ENCODE results near the gene NCEH1. TPM values are rescaled to one million over a fixed set of nuclear protein-coding genes. Genes with fewer than 3 reads are reported as not detected.
A peak's percentile ranks its signal among the peaks of the same experiment; 100 is the strongest.

The NCEH1 gene
- total and polyA plus RNA-seq, 8 donors: 2.6 to 26.0 (median 6.3) TPM

DNA sequence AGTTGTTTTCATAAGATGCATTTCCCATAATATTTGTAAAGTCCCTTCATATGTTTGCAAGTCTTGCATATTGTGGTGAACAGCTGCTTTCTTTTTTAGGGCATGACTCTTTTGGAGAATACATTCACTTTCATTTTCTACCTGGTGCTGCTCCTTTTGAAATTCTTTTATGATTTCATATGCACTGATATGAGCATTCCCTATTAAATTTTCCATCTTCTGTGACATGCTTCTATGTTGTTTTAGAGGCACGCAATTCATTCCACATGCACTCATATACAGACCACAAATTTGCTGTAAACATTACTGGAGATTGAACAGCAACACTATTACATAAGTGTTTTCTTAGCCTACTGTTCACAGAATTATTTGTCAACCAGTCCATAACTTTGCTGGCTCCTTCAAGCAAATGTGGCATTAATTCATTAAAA is 94.8 kb downstream of the NCEH1 start:
- H3K27ac ChIP-seq: no peak overlapping the region
- no peak overlapping the region for H3K4me3 ChIP-seq
- H3K36me3 ChIP-seq: no peaks in the 10 kb centered on the region
- TF ChIP-seq, protein P1, sequence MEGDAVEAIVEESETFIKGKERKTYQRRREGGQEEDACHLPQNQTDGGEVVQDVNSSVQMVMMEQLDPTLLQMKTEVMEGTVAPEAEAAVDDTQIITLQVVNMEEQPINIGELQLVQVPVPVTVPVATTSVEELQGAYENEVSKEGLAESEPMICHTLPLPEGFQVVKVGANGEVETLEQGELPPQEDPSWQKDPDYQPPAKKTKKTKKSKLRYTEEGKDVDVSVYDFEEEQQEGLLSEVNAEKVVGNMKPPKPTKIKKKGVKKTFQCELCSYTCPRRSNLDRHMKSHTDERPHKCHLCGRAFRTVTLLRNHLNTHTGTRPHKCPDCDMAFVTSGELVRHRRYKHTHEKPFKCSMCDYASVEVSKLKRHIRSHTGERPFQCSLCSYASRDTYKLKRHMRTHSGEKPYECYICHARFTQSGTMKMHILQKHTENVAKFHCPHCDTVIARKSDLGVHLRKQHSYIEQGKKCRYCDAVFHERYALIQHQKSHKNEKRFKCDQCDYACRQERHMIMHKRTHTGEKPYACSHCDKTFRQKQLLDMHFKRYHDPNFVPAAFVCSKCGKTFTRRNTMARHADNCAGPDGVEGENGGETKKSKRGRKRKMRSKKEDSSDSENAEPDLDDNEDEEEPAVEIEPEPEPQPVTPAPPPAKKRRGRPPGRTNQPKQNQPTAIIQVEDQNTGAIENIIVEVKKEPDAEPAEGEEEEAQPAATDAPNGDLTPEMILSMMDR (IDR thresholded peaks at IDR 0.05): no peak
- H3K9me3 ChIP-seq: no peaks in the 10 kb centered on the region
- no peak for DNase-seq
- peak in 2 of 4 donors; percentile 66 to 78 for ATAC-seq
- H3K27me3 ChIP-seq: no peaks in the 10 kb centered on the region
- 77 to 82% methylated on average over 1 of the region's 1 CpG for WGBS, 2 donors
- FAIRE-seq: no peak
- peaks cover 0 to 5% (median 0%) of the 10 kb centered on the region in 3 donors for H3K4me1 ChIP-seq
- intact Hi-C loops (cut with DNase I): loop anchor here in 1 of 3 donors (10.0 kb wide), 1 partner anchor 49 kb away; no protein-coding TSS in a partner anchor

DNA sequence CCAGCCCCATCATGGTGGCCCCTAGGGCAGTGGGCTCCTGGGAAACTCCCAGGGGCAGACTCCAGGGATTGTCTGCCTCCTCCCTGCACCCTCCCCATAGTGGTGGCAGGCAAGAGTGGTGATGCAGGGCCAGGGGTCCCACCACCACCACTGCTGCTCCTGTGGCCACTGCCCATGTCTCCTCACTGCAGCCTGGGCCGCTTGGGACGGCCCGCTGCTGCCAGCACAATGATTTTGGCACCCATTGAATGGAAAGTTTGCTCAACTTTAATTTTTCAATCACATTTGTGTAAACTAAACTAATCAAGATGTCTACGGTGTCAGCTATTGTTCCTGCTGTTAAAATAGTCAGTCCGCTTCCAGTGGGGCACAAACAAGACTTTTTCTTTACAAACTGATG is 95.6 kb downstream of the NCEH1 start:
- intact Hi-C loops (cut with DNase I): loop anchor here in 1 of 3 donors (10.0 kb wide), 1 partner anchor 50 kb away; no protein-coding TSS in a partner anchor
- H3K9me3 ChIP-seq: no peaks in the 10 kb centered on the region
- no peak overlapping the region for H3K4me3 ChIP-seq
- H3K36me3 ChIP-seq: no peaks in the 10 kb centered on the region
- no peak for FAIRE-seq
- ATAC-seq: peak in 3 of 4 donors; percentile 36 to 67 (median 54)
- no peaks in the 10 kb centered on the region for H3K27me3 ChIP-seq
- H3K27ac ChIP-seq: no peak overlapping the region
- DNase-seq: no peak
- H3K4me1 ChIP-seq: peaks cover 0 to 5% (median 0%) of the 10 kb centered on the region in 3 donors
- TF ChIP-seq, protein P1 (IDR thresholded peaks at IDR 0.05): no peak
- WGBS, 2 donors: 3 to 14% methylated on average over 5 of the region's 5 CpGs

DNA sequence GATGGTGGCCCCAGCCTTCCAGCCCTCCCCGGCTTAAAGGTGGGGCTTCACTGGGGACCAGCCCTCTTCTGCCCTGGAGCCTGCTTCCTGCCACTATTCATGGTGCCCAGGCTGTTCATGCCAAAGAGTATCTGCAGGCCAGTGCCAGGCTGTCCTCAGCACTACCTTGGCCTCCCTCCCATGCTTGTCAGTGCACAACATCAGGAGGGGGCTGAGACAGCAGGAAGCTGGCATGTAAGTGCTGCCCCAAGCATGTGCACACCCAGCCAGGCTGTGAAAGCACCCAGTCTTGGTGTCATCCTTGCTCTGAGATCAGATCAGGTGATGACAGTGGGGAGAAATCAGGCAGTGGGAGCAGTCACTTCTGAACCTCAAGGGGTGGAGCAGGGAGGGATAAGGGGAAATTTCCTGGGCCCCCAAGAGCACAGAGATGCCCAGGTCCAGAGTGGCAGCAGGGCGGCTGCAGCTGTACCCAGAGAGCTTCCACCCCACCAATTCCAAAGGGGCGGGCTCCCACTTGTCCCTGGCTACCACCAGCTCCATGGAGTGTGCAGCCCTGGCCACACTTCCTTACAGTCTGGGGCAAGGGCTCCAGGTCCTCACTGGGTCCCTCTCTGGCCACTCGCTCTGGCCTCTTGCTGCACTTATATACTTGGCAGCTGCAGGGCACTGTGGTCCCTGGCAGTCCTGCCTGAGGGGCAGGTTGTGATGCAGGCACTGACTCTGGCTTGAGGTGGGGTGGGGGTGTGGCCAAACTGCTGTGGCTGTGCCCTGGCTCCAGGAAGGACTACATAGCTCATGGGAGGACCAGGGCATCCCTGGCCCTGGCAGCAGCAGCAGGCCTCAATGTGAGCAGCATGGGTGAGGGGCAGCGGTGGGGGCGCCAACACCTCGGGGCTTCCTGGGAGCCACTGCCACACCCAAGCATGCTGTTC is 96.3 kb downstream of the NCEH1 start:
- peaks cover 0 to 5% (median 0%) of the 10 kb centered on the region in 3 donors for H3K4me1 ChIP-seq
- no peak overlapping the region for H3K4me3 ChIP-seq
- 89 to 90% methylated on average over 7 of the region's 7 CpGs for WGBS, 2 donors
- intact Hi-C loops (cut with DNase I): loop anchor here in 1 of 3 donors (10.0 kb wide), 1 partner anchor 50 kb away; no protein-coding TSS in a partner anchor
- FAIRE-seq (no peak), DNase-seq (peak in 1 of 6 donors; percentile 68), ATAC-seq (peak in 2 of 4 donors; percentile 14 to 15)
- no peak overlapping the region for H3K27ac ChIP-seq
- no peaks in the 10 kb centered on the region for H3K36me3 ChIP-seq
- TF ChIP-seq, protein P1 (IDR thresholded peaks at IDR 0.05): no peak
- H3K27me3 ChIP-seq: no peaks in the 10 kb centered on the region
- no peaks in the 10 kb centered on the region for H3K9me3 ChIP-seq

DNA sequence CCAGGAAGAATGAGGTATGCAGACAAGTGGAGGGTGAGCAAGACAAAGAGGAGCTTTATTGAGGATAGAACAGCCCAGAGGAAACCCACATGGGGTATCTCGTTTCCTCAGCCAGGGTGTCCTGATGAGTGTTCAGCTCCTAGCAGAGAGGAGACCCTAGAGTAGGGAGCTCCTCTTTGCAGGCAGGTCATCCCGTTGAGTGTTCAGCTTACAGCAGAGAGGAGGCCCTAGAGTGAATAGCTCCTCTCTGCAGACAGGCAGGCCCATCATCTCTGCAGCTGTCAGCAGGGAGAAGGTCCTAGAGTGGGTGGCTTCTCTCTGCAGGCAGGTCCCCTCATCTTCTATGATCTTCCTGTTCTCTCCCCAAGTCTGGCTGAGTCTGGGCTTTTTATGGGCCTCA is 97.0 kb downstream of the NCEH1 start:
- ATAC-seq: no peak
- Histone ChIP-seq H3K9me3 (no peaks in the 10 kb centered on the region), H3K27ac (no peak overlapping the region), H3K4me3 (no peak overlapping the region), H3K27me3 (no peaks in the 10 kb centered on the region), H3K36me3 (no peaks in the 10 kb centered on the region), H3K4me1 (peaks cover 0 to 5% (median 0%) of the 10 kb centered on the region in 3 donors)
- no peak for FAIRE-seq
- DNase-seq: no peak
- 93% methylated on average over 2 of the region's 2 CpGs for WGBS, 2 donors
- TF ChIP-seq, protein P1 (IDR thresholded peaks at IDR 0.05): no peak
- intact Hi-C loops (cut with DNase I): loop anchor here in 1 of 3 donors (10.0 kb wide), 1 partner anchor 51 kb away; no protein-coding TSS in a partner anchor
